Kidney (tissue), 14 donors: Measurements from ENCODE around the gene AP4S1. TPM values are rescaled to one million over a fixed set of nuclear protein-coding genes. Genes with fewer than 3 reads are reported as not detected.

Source experiments
- DNase-seq, 5 donors: peaks; one replicate each; pipeline ENCODE4 v3.0.0-alpha.2; 2013 to 2020
- FAIRE-seq: peaks from 2 replicates; lab custom pipeline; 2012; peaks lifted over from hg19 to GRCh38; lab: Jason Lieb, UNC
- H3K27ac ChIP-seq, 2 donors: one replicate each; pipeline ENCODE4 v1.7.0; 2013; ENCODE audit warnings: low read depth in 2 of 2, low read length in 2 of 2, inconsistent platforms in 1 of 2
- H3K27me3 ChIP-seq: one replicate; pipeline ENCODE4 v1.7.1; 2013; ENCODE audit warnings: low read length, inconsistent platforms; ENCODE audit not compliant: control insufficient read depth, insufficient read depth
- H3K36me3 ChIP-seq, 3 donors: one replicate each; pipeline versions ENCODE4 v1.7.0 to v1.7.1; 2013; ENCODE audit warnings: low read length in 3 of 3, control low read depth in 1 of 3, inconsistent platforms in 1 of 3; ENCODE audit not compliant: insufficient read depth in 3 of 3, control insufficient read depth in 2 of 3
- H3K4me1 ChIP-seq, 3 donors: one replicate each; pipeline versions ENCODE4 v1.7.0 to v1.7.1; 2013; ENCODE audit warnings: low read length in 3 of 3, inconsistent platforms in 1 of 3, low read depth in 1 of 3; ENCODE audit not compliant: control insufficient read depth in 2 of 3, insufficient read depth in 2 of 3
- H3K4me3 ChIP-seq, 3 donors: one replicate each; pipeline versions ENCODE4 v1.7.0 to v1.8.1; 2013; ENCODE audit warnings: low read length in 3 of 3, control low read depth in 1 of 3, inconsistent platforms in 1 of 3
- H3K9ac ChIP-seq, 3 donors: one replicate each; pipeline versions ENCODE4 v1.7.0 to v1.7.1; 2013; ENCODE audit warnings: low read length in 3 of 3, control low read depth in 1 of 3, inconsistent platforms in 1 of 3
- H3K9me3 ChIP-seq, 3 donors: one replicate each; pipeline versions ENCODE4 v1.7.0 to v1.7.1; 2013; ENCODE audit warnings: low read length in 3 of 3, control low read depth in 1 of 3, inconsistent platforms in 1 of 3; ENCODE audit not compliant: control insufficient read depth in 2 of 3, insufficient read depth in 1 of 3
- intact Hi-C: fragments of 100-400 bp; cut with DNase I; formaldehyde crosslinking; loops from one replicate; pipeline ENCODE4 v1.11.1; 2022
- polyA plus RNA-seq: library from polyadenylated mRNA; stranded (reverse); fragments of 350-450 nt; fragmentation: Illumina TruSeq; extraction: RNeasy Lipid Tissue Mini Kit (QIAGEN cat#74804); gene quantifications from one replicate; pipeline ENCODE4 v1.2.3, GENCODE V29; 2014; ENCODE audit warnings: low read depth, low replicate concordance; ENCODE audit not compliant: insufficient read depth
- total RNA-seq: library from RNA; stranded (reverse); fragmentation: NEBNext Ultra II Directional; extraction: Animal tissue kit (Norgen Biotek cat#: 25700); gene quantifications from one replicate; pipeline ENCODE4 v1.2.1, GENCODE V29; 2021
- TF ChIP-seq, protein P1 (sequence below): IDR thresholded peaks from 3 replicates; pipeline ENCODE4 v1.5.1; 2012; ENCODE audit warnings: mild to moderate bottlenecking, moderate library complexity, borderline replicate concordance; ENCODE audit not compliant: insufficient read depth; ENCODE audit errors: extremely low read depth
- donor health status: control.
- donor health status: control.
- donor health status: control.
- donor health status: control.
- donor health status: control.
- donor health status: DM: yes; HTN: yes; CAD: no.
- donor health status: Normal renal cell carcinoma (clear cell type).

Gene AP4S1
- total and polyA plus RNA-seq, 2 donors from 2014 or later = 9.0 to 12.0 TPM

DNA sequence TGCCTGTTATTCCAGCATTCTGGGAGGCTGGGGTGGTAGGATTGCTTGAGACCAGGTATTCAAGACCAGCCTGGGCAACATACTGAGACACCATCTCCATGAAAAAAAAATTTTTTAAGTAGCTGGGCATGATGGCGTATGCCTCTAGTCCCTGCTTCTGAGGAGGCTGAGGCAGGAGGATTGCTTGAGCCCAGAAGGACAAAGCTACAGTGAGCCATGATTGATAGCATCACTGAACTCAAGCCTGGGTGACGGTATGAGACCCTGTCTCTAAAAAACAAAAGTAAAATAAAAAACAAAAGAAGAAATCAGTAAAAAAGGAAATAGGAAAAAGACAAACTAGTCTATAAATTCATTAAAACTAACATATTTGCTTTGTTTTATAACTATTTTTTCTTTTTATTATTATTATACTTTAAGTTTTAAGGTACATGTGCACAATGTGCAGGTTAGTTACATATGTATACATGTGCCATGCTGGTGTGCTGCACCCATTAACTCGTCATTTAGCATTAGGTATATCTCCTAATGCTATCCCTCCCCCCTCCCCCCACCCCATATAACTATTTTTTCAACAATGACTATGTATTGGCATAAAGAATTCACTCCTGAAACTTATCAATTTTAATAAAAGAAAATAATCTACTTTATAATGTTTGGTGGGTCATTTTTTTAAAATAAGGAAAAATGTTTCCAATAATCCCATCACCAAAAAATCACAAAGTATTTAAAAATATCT lies 15.4 kb upstream of the AP4S1 start:
- TF ChIP-seq, protein P1, sequence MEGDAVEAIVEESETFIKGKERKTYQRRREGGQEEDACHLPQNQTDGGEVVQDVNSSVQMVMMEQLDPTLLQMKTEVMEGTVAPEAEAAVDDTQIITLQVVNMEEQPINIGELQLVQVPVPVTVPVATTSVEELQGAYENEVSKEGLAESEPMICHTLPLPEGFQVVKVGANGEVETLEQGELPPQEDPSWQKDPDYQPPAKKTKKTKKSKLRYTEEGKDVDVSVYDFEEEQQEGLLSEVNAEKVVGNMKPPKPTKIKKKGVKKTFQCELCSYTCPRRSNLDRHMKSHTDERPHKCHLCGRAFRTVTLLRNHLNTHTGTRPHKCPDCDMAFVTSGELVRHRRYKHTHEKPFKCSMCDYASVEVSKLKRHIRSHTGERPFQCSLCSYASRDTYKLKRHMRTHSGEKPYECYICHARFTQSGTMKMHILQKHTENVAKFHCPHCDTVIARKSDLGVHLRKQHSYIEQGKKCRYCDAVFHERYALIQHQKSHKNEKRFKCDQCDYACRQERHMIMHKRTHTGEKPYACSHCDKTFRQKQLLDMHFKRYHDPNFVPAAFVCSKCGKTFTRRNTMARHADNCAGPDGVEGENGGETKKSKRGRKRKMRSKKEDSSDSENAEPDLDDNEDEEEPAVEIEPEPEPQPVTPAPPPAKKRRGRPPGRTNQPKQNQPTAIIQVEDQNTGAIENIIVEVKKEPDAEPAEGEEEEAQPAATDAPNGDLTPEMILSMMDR = no peak

DNA sequence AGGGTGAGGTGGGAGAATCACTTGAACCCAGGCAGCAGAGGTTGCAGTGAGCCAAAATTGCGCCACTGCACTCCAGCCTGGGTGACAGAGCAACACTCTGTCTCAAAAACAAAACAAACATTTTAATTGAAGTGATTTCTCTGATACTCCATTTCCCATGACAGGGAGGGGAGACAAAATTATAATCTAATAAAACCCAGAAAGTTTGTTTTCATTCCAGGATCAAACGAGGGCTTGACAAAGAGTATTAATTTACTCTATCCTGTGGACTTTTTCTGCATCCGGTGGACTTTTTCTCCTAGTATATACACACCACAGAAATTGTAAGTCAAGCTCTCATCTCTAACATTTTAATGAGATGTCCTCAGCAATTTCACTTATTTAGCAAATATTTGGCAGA lies 14.5 kb upstream of the AP4S1 start:
- Histone ChIP-seq H3K9ac (no peak overlapping the region), H3K36me3 (no peaks in the 10 kb centered on the region), H3K4me1 (no peaks in the 10 kb centered on the region), H3K27ac (no peak overlapping the region), H3K9me3 (no peaks in the 10 kb centered on the region), H3K27me3 (no peaks in the 10 kb centered on the region), H3K4me3 (no peak overlapping the region)
- FAIRE-seq = no peak
- TF ChIP-seq, protein P1 = no peak
- no peak for DNase-seq
- intact Hi-C loops = no loop called here

More for the DNA sequence above, 15.4 kb upstream of the AP4S1 start:
- no peak for FAIRE-seq
- intact Hi-C loops = no loop called here
- H3K4me3 ChIP-seq = no peak overlapping the region
- H3K9ac ChIP-seq = no peak overlapping the region
- H3K27ac ChIP-seq = no peak overlapping the region
- H3K4me1 ChIP-seq = no peaks in the 10 kb centered on the region
- H3K27me3 ChIP-seq = no peaks in the 10 kb centered on the region
- no peak for DNase-seq
- H3K9me3 ChIP-seq = no peaks in the 10 kb centered on the region
- no peaks in the 10 kb centered on the region for H3K36me3 ChIP-seq

DNA sequence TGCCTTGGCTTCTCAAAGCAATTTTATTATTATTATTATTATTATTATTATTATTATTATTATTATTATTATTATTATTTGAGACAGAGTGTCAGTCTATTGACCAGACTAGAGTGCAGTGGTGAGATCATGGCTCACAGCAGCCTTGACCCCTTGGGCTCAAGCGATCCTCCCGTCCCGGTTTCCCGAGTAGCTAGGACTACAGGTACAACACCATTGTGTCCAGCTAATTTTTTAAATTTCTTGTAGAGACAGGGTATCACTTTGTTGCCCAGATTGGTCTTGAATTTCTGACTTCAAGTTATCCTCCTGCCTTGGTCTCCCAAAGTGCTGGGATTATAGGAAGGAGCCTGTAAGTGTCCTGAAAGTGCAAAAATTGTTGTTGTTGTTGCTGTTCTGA lies 11.6 kb upstream of the AP4S1 start:
- no peak overlapping the region for H3K4me3 ChIP-seq
- H3K27ac ChIP-seq = no peak overlapping the region
- no peak overlapping the region for H3K9ac ChIP-seq
- FAIRE-seq (no peak), DNase-seq (no peak)
- H3K9me3 ChIP-seq = no peaks in the 10 kb centered on the region
- no peaks in the 10 kb centered on the region for H3K36me3 ChIP-seq
- no peaks in the 10 kb centered on the region for H3K4me1 ChIP-seq
- intact Hi-C loops = no loop called here
- TF ChIP-seq, protein P1 = no peak
- H3K27me3 ChIP-seq = no peaks in the 10 kb centered on the region
